Body of pancreas (tissue), 4 donors: ENCODE measurements around the gene LEP.

Experiments used
- CTCF ChIP-seq, 7 experiments: fragments of 450-650 bp in 4 of 7; fragments of 200-600 bp in 3 of 7; sonication (generic) in 3 of 7; IDR thresholded peaks; one replicate each; pipeline ENCODE4 v1.5.1; 2016 to 2019; ENCODE audit warnings: antibody characterized with exemption in 7 of 7
- POLR2A ChIP-seq, 3 donors: fragments of 450-650 bp; IDR thresholded peaks; one replicate each; pipeline ENCODE4 v1.6.1; 2016; ENCODE audit warnings: antibody characterized with exemption in 3 of 3, mild to moderate bottlenecking in 2 of 3

GRCh38 chr7:128214463-128214862 lies 26.6 kb upstream of the LEP start:
- TF ChIP-seq CTCF (IDR thresholded peaks at IDR 0.05) (no peak), POLR2A (IDR thresholded peaks at IDR 0.05) (no peak)
